H9 (cell line): ENCODE results near the gene GMNN. TPM values are rescaled to one million over a fixed set of nuclear protein-coding genes. Genes with fewer than 3 reads are reported as not detected.

Experiments
- DNase-seq: peaks from one replicate; pipeline ENCODE4 v3.0.0-alpha.2; 2017
- H2AFZ ChIP-seq: one replicate; pipeline ENCODE4 v1.6.1; 2013; ENCODE audit warnings: mild to moderate bottlenecking, low read length, control low read depth, moderate library complexity
- H2AK5ac ChIP-seq: 2 replicates; pipeline ENCODE4 v1.6.1; 2013; ENCODE audit warnings: low read length, control low read depth, mixed read lengths; ENCODE audit not compliant: insufficient read length
- H2BK120ac ChIP-seq: one replicate; pipeline ENCODE4 v1.6.1; 2013; ENCODE audit warnings: low read depth, mild to moderate bottlenecking, low read length, control low read depth, inconsistent platforms; ENCODE audit not compliant: poor library complexity, severe bottlenecking
- H2BK12ac ChIP-seq: 2 replicates; pipeline ENCODE4 v1.6.1; 2013; ENCODE audit warnings: low read length, control low read depth, mixed read lengths, low read depth; ENCODE audit not compliant: insufficient read length
- H2BK15ac ChIP-seq: 2 replicates; pipeline ENCODE4 v1.6.1; 2013; ENCODE audit warnings: low read depth, low read length, control low read depth
- H2BK20ac ChIP-seq: one replicate; pipeline ENCODE4 v1.6.1; 2013; ENCODE audit warnings: low read depth, mild to moderate bottlenecking, low read length, control low read depth, inconsistent platforms; ENCODE audit not compliant: poor library complexity, severe bottlenecking
- H2BK5ac ChIP-seq: 2 replicates; pipeline ENCODE4 v1.6.1; 2013; ENCODE audit warnings: low read length, control low read depth, mixed read lengths; ENCODE audit not compliant: insufficient read length
- H3K14ac ChIP-seq: 2 replicates; pipeline ENCODE4 v1.6.1; 2013; ENCODE audit warnings: low read length, control low read depth; ENCODE audit not compliant: insufficient read depth
- H3K18ac ChIP-seq: 2 replicates; pipeline ENCODE4 v1.6.1; 2013; ENCODE audit warnings: low read depth, mild to moderate bottlenecking, mixed read lengths, low read length, control low read depth; ENCODE audit not compliant: insufficient read length
- H3K23ac ChIP-seq: 2 replicates; pipeline ENCODE4 v1.6.1; 2013; ENCODE audit warnings: low read length, control low read depth, mixed read lengths, low read depth; ENCODE audit not compliant: insufficient read length
- H3K23me2 ChIP-seq: 2 replicates; pipeline ENCODE4 v1.6.1; 2013; ENCODE audit warnings: low read depth, mild to moderate bottlenecking, mixed read lengths, low read length, control low read depth; ENCODE audit not compliant: insufficient read length, poor library complexity, severe bottlenecking
- H3K27ac ChIP-seq: 2 replicates; pipeline ENCODE4 v1.5.1; 2013; ENCODE audit warnings: low read length, control low read depth, mixed read lengths, low read depth; ENCODE audit not compliant: insufficient read length
- H3K27me3 ChIP-seq: 2 replicates; pipeline ENCODE4 v1.6.1; 2013; ENCODE audit warnings: low read length, control low read depth, inconsistent platforms; ENCODE audit not compliant: insufficient read depth
- H3K4ac ChIP-seq: 2 replicates; pipeline ENCODE4 v1.6.1; 2013; ENCODE audit warnings: low read depth, mild to moderate bottlenecking, control low read depth, inconsistent platforms, low read length, moderate library complexity
- H3K4me1 ChIP-seq: 2 replicates; pipeline ENCODE4 v1.6.1; 2013; ENCODE audit warnings: low read length, control low read depth, inconsistent platforms; ENCODE audit not compliant: insufficient read depth
- H3K4me2 ChIP-seq: 2 replicates; pipeline ENCODE4 v1.6.1; 2013; ENCODE audit warnings: low read length, control low read depth, mixed read lengths; ENCODE audit not compliant: insufficient read length, insufficient read depth
- H3K56ac ChIP-seq: 2 replicates; pipeline ENCODE4 v1.6.1; 2013; ENCODE audit warnings: low read depth, mild to moderate bottlenecking, mixed read lengths, low read length, control low read depth; ENCODE audit not compliant: insufficient read length
- H3K79me1 ChIP-seq: 2 replicates; pipeline ENCODE4 v1.6.1; 2013; ENCODE audit warnings: low read depth, mild to moderate bottlenecking, moderate library complexity, low read length, control low read depth, inconsistent platforms; ENCODE audit not compliant: insufficient read depth, poor library complexity, severe bottlenecking
- H3K79me2 ChIP-seq: 2 replicates; pipeline ENCODE4 v1.6.1; 2013; ENCODE audit warnings: low read length, control low read depth, inconsistent platforms; ENCODE audit not compliant: insufficient read depth
- H3K9ac ChIP-seq: 2 replicates; pipeline ENCODE4 v1.6.1; 2013; ENCODE audit warnings: low read length, control low read depth, mixed read lengths; ENCODE audit not compliant: insufficient read length; ENCODE audit errors: extremely low read depth
- H3K9me3 ChIP-seq: one replicate; pipeline ENCODE4 v1.6.1; 2013; ENCODE audit warnings: low read depth, low read length, inconsistent platforms; ENCODE audit not compliant: control insufficient read depth
- H3T11ph ChIP-seq: one replicate; pipeline ENCODE4 v1.6.1; 2013; ENCODE audit warnings: mild to moderate bottlenecking, low read length, control low read depth, inconsistent platforms
- H4K20me1 ChIP-seq: one replicate; pipeline ENCODE4 v1.6.1; 2013; ENCODE audit not compliant: control insufficient read depth, insufficient read length, insufficient read depth
- H4K5ac ChIP-seq: 2 replicates; pipeline ENCODE4 v1.6.1; 2013; ENCODE audit warnings: low read depth, mild to moderate bottlenecking, mixed read lengths, low read length, control low read depth; ENCODE audit not compliant: insufficient read length
- H4K8ac ChIP-seq: replicated peaks from 2 replicates; pipeline ENCODE4 v1.6.1; 2013; ENCODE audit warnings: low read length, control low read depth, mixed read lengths, low read depth; ENCODE audit not compliant: insufficient read length
- H4K91ac ChIP-seq: 2 replicates; pipeline ENCODE4 v1.6.1; 2013; ENCODE audit warnings: low read depth, mild to moderate bottlenecking, moderate library complexity, mixed read lengths, low read length, control low read depth; ENCODE audit not compliant: insufficient read length
- H3K27ac Mint-ChIP-seq, 3 experiments: 2 replicates in 2 of 3; 3 replicates in 1 of 3; pipeline ENCODE4 v1.8.0; 2020 to 2021; ENCODE audit warnings: mixed read lengths in 3 of 3, mild to moderate bottlenecking in 1 of 3, moderate library complexity in 1 of 3
- H3K27me3 Mint-ChIP-seq: 2 replicates; pipeline ENCODE4 v1.8.0; 2021; ENCODE audit warnings: low read depth, mild to moderate bottlenecking, moderate library complexity, mixed read lengths
- H3K36me3 Mint-ChIP-seq, 3 experiments: 2 replicates in 2 of 3; 3 replicates in 1 of 3; pipeline ENCODE4 v1.8.0; 2020 to 2021; ENCODE audit warnings: low read depth in 3 of 3, mixed read lengths in 3 of 3; ENCODE audit not compliant: insufficient read depth in 1 of 3
- H3K4me1 Mint-ChIP-seq, 2 experiments: 2 replicates each; pipeline ENCODE4 v1.8.0; 2020; ENCODE audit warnings: mixed read lengths in 2 of 2
- H3K4me3 Mint-ChIP-seq, 2 experiments: 2 replicates in 1 of 2; 3 replicates in 1 of 2; pipeline ENCODE4 v1.8.0; 2020 to 2021; ENCODE audit warnings: mild to moderate bottlenecking in 2 of 2, mixed read lengths in 2 of 2, moderate library complexity in 1 of 2
- H3K9me3 Mint-ChIP-seq, 2 experiments: 2 replicates in 1 of 2; 3 replicates in 1 of 2; pipeline ENCODE4 v1.8.0; 2020; ENCODE audit warnings: mild to moderate bottlenecking in 2 of 2, mixed read lengths in 2 of 2, moderate library complexity in 1 of 2
- CTCF ChIP-seq: fragments of 200-600 bp; sonication (generic); conservative IDR thresholded peaks from 3 replicates; pipeline ENCODE4 v1.8.0; 2021; ENCODE audit warnings: antibody characterized with exemption, mild to moderate bottlenecking
- total RNA-seq: library from RNA; stranded (reverse); gene quantifications from 2 replicates; pipeline ENCODE4 v1.2.1, GENCODE V29; 2021

GMNN gene
- total RNA-seq, 1 experiment from 2014 or later = 106 TPM

DNA sequence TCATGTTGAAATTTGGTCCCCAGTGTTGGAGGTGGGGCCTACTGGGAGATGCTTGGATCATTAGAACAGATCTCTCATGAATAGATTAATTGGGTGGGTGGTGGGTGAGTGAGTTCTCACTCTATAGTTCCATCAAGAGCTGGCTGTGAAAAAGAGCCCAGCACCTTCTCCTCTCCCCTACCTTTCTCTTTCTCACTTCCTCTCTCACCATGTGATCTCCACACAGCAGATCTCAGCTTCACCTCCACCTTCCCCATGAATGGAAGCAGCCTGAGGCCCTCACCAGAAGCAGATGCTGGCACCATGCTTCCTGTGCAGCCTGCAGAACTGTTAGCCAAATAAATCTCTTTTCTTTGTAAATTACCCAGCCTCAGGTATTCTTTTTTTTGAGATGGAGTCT, 12.9 kb upstream of the GMNN start:
- no peak for TF ChIP-seq CTCF
- H2AFZ ChIP-seq = no peak overlapping the region
- H3K4me1 ChIP-seq = no peaks in the 10 kb centered on the region
- no peak overlapping the region for H3K9ac ChIP-seq
- no peak overlapping the region for H4K91ac ChIP-seq
- H4K8ac ChIP-seq = no peak overlapping the region
- Mint-ChIP-seq H3K27ac (no peak overlapping the region), H3K4me1 (peaks cover 4 to 9% of the 10 kb centered on the region in 2 experiments), H3K36me3 (no peaks in the 10 kb centered on the region), H3K4me3 (no peak overlapping the region), H3K9me3 (no peaks in the 10 kb centered on the region), H3K27me3 (no peaks in the 10 kb centered on the region)
- no peak overlapping the region for H3K56ac ChIP-seq
- H2BK120ac ChIP-seq = no peak overlapping the region
- H3K9me3 ChIP-seq = no peaks in the 10 kb centered on the region
- no peak overlapping the region for H4K5ac ChIP-seq
- H3K4me2 ChIP-seq = no peak overlapping the region
- no peak for DNase-seq
- no peaks in the 10 kb centered on the region for H3K79me2 ChIP-seq
- H2BK15ac ChIP-seq = no peak overlapping the region
- H3K27me3 ChIP-seq = no peaks in the 10 kb centered on the region
- H4K20me1 ChIP-seq = no peaks in the 10 kb centered on the region
- no peak overlapping the region for H3K27ac ChIP-seq
- no peak overlapping the region for H2AK5ac ChIP-seq
- no peaks in the 10 kb centered on the region for H3K23me2 ChIP-seq
- H3K23ac ChIP-seq = no peak overlapping the region
- no peak overlapping the region for H2BK20ac ChIP-seq
- no peak overlapping the region for H3T11ph ChIP-seq
- H3K18ac ChIP-seq = no peak overlapping the region
- no peak overlapping the region for H2BK12ac ChIP-seq
- no peak overlapping the region for H2BK5ac ChIP-seq
- H3K79me1 ChIP-seq = no peaks in the 10 kb centered on the region
- no peak overlapping the region for H3K4ac ChIP-seq
- no peak overlapping the region for H3K14ac ChIP-seq
